ENCODE results near the gene HERPUD2.

Gene HERPUD2, protein sequence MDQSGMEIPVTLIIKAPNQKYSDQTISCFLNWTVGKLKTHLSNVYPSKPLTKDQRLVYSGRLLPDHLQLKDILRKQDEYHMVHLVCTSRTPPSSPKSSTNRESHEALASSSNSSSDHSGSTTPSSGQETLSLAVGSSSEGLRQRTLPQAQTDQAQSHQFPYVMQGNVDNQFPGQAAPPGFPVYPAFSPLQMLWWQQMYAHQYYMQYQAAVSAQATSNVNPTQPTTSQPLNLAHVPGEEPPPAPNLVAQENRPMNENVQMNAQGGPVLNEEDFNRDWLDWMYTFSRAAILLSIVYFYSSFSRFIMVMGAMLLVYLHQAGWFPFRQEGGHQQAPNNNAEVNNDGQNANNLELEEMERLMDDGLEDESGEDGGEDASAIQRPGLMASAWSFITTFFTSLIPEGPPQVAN

DNA sequence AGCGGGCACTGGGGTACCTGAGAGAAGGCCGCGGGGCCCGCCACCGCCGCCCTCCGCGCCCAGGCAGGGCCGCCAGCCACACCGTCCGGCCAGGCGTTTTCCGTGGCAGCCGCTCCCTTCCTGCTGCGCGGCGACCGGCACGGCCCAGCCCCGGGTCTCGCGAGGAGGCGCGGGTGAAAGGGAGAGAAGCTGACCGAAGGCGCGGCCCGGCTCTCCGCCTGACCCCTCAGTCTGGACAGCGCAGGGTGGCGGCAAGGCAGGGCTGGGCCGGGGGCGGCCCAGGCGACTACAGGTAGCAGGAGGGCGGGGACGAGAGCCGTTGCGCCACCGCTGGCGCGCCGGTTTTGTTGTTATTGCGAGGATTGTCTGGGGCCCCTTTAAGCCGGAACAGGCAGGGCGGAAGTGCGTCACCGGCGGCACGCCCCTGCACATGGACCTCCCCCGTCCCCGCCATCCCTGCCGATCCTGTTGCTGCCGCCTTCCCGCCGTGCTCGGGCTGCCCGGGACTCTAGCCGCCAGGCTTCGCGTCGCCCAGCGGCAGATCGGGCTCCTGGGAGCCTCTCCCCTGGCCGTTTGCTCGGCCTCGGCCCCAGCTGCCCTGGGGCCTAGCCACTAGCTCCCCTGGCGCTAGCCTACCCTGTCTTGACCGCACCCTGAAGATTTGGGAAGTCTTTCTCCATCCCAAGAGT is at the start of gene HERPUD2:
Gene HERPUD2 (minus strand): TSS at position 352 of the 689 bp plus-strand sequence. CDS start 805 bp downstream, outside the sequence.
- peak; percentile 75 for DNase-seq (ENCODE audit: low read depth)
- TF ChIP-seq, protein P1, sequence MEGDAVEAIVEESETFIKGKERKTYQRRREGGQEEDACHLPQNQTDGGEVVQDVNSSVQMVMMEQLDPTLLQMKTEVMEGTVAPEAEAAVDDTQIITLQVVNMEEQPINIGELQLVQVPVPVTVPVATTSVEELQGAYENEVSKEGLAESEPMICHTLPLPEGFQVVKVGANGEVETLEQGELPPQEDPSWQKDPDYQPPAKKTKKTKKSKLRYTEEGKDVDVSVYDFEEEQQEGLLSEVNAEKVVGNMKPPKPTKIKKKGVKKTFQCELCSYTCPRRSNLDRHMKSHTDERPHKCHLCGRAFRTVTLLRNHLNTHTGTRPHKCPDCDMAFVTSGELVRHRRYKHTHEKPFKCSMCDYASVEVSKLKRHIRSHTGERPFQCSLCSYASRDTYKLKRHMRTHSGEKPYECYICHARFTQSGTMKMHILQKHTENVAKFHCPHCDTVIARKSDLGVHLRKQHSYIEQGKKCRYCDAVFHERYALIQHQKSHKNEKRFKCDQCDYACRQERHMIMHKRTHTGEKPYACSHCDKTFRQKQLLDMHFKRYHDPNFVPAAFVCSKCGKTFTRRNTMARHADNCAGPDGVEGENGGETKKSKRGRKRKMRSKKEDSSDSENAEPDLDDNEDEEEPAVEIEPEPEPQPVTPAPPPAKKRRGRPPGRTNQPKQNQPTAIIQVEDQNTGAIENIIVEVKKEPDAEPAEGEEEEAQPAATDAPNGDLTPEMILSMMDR (IDR thresholded peaks at IDR 0.05; ENCODE audit: control insufficient read depth, extremely low read depth, insufficient read depth): peak; percentile 1; the same call in 1 of the 2 replicates
- peak within 1 kb of the TSS; percentile 98 for H3K4me3 ChIP-seq (ENCODE audit: low read depth, low read length)

- H3K4me3 ChIP-seq (ENCODE audit: low read depth, low read length): no peak overlapping the region
- no peak for DNase-seq (ENCODE audit: low read depth)
- TF ChIP-seq, protein P1 (IDR thresholded peaks at IDR 0.05; ENCODE audit: control insufficient read depth, extremely low read depth, insufficient read depth): no peak
Measured at GRCh38 chr7:35738889-35739288, 44.0 kb upstream of the HERPUD2 start.

GRCh38 chr7:35736725-35737124 is 41.8 kb upstream of the HERPUD2 start:
- TF ChIP-seq, protein P1 (IDR thresholded peaks at IDR 0.05; ENCODE audit: control insufficient read depth, extremely low read depth, insufficient read depth): no peak
- no peak overlapping the region for H3K4me3 ChIP-seq (ENCODE audit: low read depth, low read length)
- no peak for DNase-seq (ENCODE audit: low read depth)

- TF ChIP-seq, protein P1 (IDR thresholded peaks at IDR 0.05; ENCODE audit: control insufficient read depth, extremely low read depth, insufficient read depth): no peak
- DNase-seq (ENCODE audit: low read depth): no peak
Measured at GRCh38 chr7:35735396-35735795, 40.5 kb upstream of the HERPUD2 start.

GRCh38 chr7:35734001-35734483 is 39.1 kb upstream of the HERPUD2 start:
- TF ChIP-seq, protein P1 (IDR thresholded peaks at IDR 0.05; ENCODE audit: control insufficient read depth, extremely low read depth, insufficient read depth): no peak
- no peak overlapping the region for H3K4me3 ChIP-seq (ENCODE audit: low read depth, low read length)
- DNase-seq (ENCODE audit: low read depth): no peak

More at GRCh38 chr7:35735396-35735795, 40.5 kb upstream of the HERPUD2 start:
- H3K4me3 ChIP-seq (ENCODE audit: low read depth, low read length): no peak overlapping the region

- no peak for DNase-seq (ENCODE audit: low read depth)
- TF ChIP-seq, protein P1 (IDR thresholded peaks at IDR 0.05; ENCODE audit: control insufficient read depth, extremely low read depth, insufficient read depth): no peak
- H3K4me3 ChIP-seq (ENCODE audit: low read depth, low read length): no peak overlapping the region
Measured at GRCh38 chr7:35731349-35731748, 36.4 kb upstream of the HERPUD2 start.

Data from LNCaP clone FGC (cell line).